A673 (cell line): ENCODE measurements around the gene HSD17B3.

Experiments used
- EZH2 ChIP-seq: fragments of 200-600 bp; sonication (generic); IDR thresholded peaks from 2 replicates; pipeline ENCODE4 v1.6.1; 2017; ENCODE audit warnings: borderline replicate concordance, low read depth, mild to moderate bottlenecking, mixed read lengths, antibody characterized with exemption, low read length; ENCODE audit not compliant: poor library complexity, severe bottlenecking
- TF ChIP-seq, protein P1 (sequence below): fragments of 300-800, 200-600 bp; sonication (generic); conservative IDR thresholded peaks from 2 replicates; pipeline ENCODE4 v1.5.1; 2017; ENCODE audit warnings: low read depth, mild to moderate bottlenecking, antibody characterized with exemption, low read length, moderate library complexity, mixed read lengths

GRCh38 chr9:96318921-96319565, 17.1 kb upstream of the HSD17B3 start:
- TF ChIP-seq, protein P1, sequence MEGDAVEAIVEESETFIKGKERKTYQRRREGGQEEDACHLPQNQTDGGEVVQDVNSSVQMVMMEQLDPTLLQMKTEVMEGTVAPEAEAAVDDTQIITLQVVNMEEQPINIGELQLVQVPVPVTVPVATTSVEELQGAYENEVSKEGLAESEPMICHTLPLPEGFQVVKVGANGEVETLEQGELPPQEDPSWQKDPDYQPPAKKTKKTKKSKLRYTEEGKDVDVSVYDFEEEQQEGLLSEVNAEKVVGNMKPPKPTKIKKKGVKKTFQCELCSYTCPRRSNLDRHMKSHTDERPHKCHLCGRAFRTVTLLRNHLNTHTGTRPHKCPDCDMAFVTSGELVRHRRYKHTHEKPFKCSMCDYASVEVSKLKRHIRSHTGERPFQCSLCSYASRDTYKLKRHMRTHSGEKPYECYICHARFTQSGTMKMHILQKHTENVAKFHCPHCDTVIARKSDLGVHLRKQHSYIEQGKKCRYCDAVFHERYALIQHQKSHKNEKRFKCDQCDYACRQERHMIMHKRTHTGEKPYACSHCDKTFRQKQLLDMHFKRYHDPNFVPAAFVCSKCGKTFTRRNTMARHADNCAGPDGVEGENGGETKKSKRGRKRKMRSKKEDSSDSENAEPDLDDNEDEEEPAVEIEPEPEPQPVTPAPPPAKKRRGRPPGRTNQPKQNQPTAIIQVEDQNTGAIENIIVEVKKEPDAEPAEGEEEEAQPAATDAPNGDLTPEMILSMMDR = no peak
- TF ChIP-seq EZH2 = no peak
